Heart left ventricle (tissue), 13 donors: Measurements from ENCODE around the gene SCN1A.

Source experiments
- POLR2A ChIP-seq, 2 donors: fragments of 450-650 bp; IDR thresholded peaks; one replicate each; pipeline ENCODE4 v1.6.1; 2017; ENCODE audit warnings: antibody characterized with exemption in 2 of 2, mild to moderate bottlenecking in 2 of 2, moderate library complexity in 2 of 2
- TF ChIP-seq, protein P1 (sequence below), 12 donors: fragments of 200-600 bp; sonication (generic) in 4 of 12; IDR thresholded peaks; one replicate each; pipeline versions ENCODE4 v1.5.0 to v1.8.0; 2018 to 2022; ENCODE audit warnings: antibody characterized with exemption in 12 of 12, mild to moderate bottlenecking in 5 of 12
- donor health status: ischemic (EF 13 %, LVEDD 7.1; RV severe dilation, severe dysfunction).
- donor health status: DM: no; HTN: yes; CAD: no.
- donor health status: DM: no; HTN: no; CAD: no.
- donor health status: ischemic (EF 25% LVEDD 6.9; RV normal size, moderate dysfunction).
- donor health status: ischemic (EF 25% LVEDD 5.7; RV mildly dilated, moderate dysfunction).
- donor health status: ischemic (EF 35%, LVEDD 5.7; RV mildly dilated, moderate dysfunction).
- donor health status: nonischemic (EF 11% LVEDD 7.7; RV severe dilation, severe dysfunction).
- donor health status: DM: yes; HTN: yes; CAD: no.
- donor health status: PGD.
- donor health status: ischemic (EF 29% LVEDD 5.4; RV normal size, mild dysfunction).
- donor health status: nonischemic (EF 23%, LVEDD 6.1; RV moderate dilation, normal function).

DNA sequence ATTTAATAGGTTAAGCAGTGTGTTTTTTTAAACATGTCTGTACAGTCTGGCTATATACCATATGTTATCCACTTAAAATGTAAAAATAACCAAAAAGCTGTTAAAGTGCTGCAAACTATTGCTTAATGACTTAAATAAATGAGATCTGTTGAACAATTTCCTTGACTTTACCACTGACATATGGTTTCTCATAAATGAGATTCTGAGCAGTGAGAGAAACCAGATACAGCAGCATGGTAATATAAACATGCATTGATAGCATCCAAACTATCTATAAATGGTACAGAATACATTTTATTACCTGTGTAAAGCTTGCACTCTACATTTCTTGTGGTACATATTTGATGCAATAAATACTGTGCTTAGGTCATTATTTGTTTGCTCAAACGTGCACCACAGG is 138.0 kb downstream of the SCN1A start:
- TF ChIP-seq, protein P1, sequence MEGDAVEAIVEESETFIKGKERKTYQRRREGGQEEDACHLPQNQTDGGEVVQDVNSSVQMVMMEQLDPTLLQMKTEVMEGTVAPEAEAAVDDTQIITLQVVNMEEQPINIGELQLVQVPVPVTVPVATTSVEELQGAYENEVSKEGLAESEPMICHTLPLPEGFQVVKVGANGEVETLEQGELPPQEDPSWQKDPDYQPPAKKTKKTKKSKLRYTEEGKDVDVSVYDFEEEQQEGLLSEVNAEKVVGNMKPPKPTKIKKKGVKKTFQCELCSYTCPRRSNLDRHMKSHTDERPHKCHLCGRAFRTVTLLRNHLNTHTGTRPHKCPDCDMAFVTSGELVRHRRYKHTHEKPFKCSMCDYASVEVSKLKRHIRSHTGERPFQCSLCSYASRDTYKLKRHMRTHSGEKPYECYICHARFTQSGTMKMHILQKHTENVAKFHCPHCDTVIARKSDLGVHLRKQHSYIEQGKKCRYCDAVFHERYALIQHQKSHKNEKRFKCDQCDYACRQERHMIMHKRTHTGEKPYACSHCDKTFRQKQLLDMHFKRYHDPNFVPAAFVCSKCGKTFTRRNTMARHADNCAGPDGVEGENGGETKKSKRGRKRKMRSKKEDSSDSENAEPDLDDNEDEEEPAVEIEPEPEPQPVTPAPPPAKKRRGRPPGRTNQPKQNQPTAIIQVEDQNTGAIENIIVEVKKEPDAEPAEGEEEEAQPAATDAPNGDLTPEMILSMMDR (IDR thresholded peaks at IDR 0.05), result no peak
- TF ChIP-seq POLR2A (IDR thresholded peaks at IDR 0.05), result no peak
